ENCODE measurements around the gene EPC1.
"Not testable (repeated sequence)": the region's sequence is repeated elsewhere in the genome, so short reads cannot be mapped to it uniquely, and the experiment has no call there.

EPC1 gene

GRCh38 chr10:32372000-32372875 lies 25.3 kb upstream of the EPC1 start:
- no peak for DNase-seq (ENCODE audit: low read depth in 2 of 2)

GRCh38 chr10:32371101-32371500 lies 24.1 kb upstream of the EPC1 start:
- DNase-seq (ENCODE audit: low read depth in 2 of 2) = no peak

GRCh38 chr10:32367793-32368453 lies 21.0 kb upstream of the EPC1 start:
- DNase-seq (ENCODE audit: low read depth in 2 of 2) = peak; percentile 61 to 78

- DNase-seq (ENCODE audit: low read depth in 2 of 2) = no peak
Measured at GRCh38 chr10:32366588-32366987, 19.6 kb upstream of the EPC1 start.

GRCh38 chr10:32366111-32366510 lies 19.2 kb upstream of the EPC1 start:
- DNase-seq (ENCODE audit: low read depth in 2 of 2) = no peak

GRCh38 chr10:32365404-32365803 lies 18.4 kb upstream of the EPC1 start:
- DNase-seq (ENCODE audit: low read depth in 2 of 2) = not testable (repeated sequence)

- no peak for DNase-seq (ENCODE audit: low read depth in 2 of 2)
Measured at GRCh38 chr10:32362571-32362970, 15.6 kb upstream of the EPC1 start.

- DNase-seq (ENCODE audit: low read depth in 2 of 2) = no peak
Measured at GRCh38 chr10:32360884-32361283, 13.9 kb upstream of the EPC1 start.

- no peak for DNase-seq (ENCODE audit: low read depth in 2 of 2)
Measured at GRCh38 chr10:32360241-32360640, 13.3 kb upstream of the EPC1 start.

- DNase-seq (ENCODE audit: low read depth in 2 of 2) = no peak
Measured at GRCh38 chr10:32357056-32357735, 10.2 kb upstream of the EPC1 start.

GRCh38 chr10:32354690-32355089 lies 7.7 kb upstream of the EPC1 start:
- DNase-seq (ENCODE audit: low read depth in 2 of 2) = not testable (repeated sequence)

- DNase-seq (ENCODE audit: low read depth in 2 of 2) = no peak
Measured at GRCh38 chr10:32350811-32351350, 3.9 kb upstream of the EPC1 start.

- no peak for DNase-seq (ENCODE audit: low read depth in 2 of 2)
Measured at GRCh38 chr10:32349968-32350738, 3.2 kb upstream of the EPC1 start.

GRCh38 chr10:32349199-32349585 lies 2.2 kb upstream of the EPC1 start:
- DNase-seq (ENCODE audit: low read depth in 2 of 2) = no peak

GRCh38 chr10:32348297-32349198 lies 1.6 kb upstream of the EPC1 start:
- no peak for DNase-seq (ENCODE audit: low read depth in 2 of 2)

GRCh38 chr10:32347363-32348022 lies 535 bp upstream of the EPC1 start:
- no peak for DNase-seq (ENCODE audit: low read depth in 2 of 2)

GRCh38 chr10:32346134-32346550 lies 816 bp downstream of the EPC1 start:
- DNase-seq (ENCODE audit: low read depth in 2 of 2) = peak; percentile 93

- DNase-seq (ENCODE audit: low read depth in 2 of 2) = no peak
Measured at GRCh38 chr10:32341596-32341995, 5.4 kb downstream of the EPC1 start.

GRCh38 chr10:32340596-32341180 lies 6.3 kb downstream of the EPC1 start:
- no peak for DNase-seq (ENCODE audit: low read depth in 2 of 2)

GRCh38 chr10:32338262-32338661 lies 8.7 kb downstream of the EPC1 start:
- DNase-seq (ENCODE audit: low read depth in 2 of 2) = no peak
